Measurements from ENCODE around the gene STX1A.

GRCh38 chr7:73649576-73649975 is 69.9 kb downstream of the STX1A start:
- TF ChIP-seq POLR2AphosphoS5 (IDR thresholded peaks at IDR 0.05) = no peak
- TF ChIP-seq, protein P1, sequence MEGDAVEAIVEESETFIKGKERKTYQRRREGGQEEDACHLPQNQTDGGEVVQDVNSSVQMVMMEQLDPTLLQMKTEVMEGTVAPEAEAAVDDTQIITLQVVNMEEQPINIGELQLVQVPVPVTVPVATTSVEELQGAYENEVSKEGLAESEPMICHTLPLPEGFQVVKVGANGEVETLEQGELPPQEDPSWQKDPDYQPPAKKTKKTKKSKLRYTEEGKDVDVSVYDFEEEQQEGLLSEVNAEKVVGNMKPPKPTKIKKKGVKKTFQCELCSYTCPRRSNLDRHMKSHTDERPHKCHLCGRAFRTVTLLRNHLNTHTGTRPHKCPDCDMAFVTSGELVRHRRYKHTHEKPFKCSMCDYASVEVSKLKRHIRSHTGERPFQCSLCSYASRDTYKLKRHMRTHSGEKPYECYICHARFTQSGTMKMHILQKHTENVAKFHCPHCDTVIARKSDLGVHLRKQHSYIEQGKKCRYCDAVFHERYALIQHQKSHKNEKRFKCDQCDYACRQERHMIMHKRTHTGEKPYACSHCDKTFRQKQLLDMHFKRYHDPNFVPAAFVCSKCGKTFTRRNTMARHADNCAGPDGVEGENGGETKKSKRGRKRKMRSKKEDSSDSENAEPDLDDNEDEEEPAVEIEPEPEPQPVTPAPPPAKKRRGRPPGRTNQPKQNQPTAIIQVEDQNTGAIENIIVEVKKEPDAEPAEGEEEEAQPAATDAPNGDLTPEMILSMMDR (IDR thresholded peaks at IDR 0.05) = no peak
